Medulla oblongata (tissue), 1 donor: ENCODE measurements around the gene A3GALT2.

ENCODE experiments used
- DNase-seq: peaks from one replicate; pipeline ENCODE4 v3.0.0-alpha.2; 2015; ENCODE audit errors: extremely low spot score

The A3GALT2 gene

DNA sequence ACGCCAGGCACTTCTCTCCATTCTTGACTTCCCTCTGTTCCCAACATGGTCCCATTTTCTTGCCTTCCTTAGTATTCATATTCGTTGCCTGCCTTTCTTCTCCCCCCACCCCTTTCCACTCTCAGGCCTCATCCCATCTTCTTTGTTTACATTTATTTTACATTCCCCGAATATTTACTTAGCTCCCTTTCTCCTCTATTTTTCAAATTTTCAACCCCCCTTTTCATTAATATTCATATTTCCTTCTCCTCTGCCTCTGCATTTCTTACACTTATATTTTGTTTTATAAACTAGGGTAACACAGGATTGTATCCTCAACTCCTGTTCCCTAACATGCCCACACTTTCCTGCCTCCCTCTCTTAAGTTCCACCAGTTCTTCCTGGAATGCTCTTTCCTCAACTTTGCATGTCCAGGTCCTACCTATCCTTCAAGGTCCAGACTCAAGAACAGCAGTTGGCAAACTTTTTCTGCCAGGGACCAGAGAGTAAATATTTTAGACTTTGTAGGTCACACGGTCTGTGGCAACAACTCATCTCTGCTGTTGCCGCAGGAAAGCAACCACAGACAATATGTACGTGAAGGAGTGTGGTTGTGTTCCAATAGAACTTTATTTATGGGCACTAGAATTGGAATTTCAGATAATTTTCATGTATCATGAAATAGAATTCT is 29.8 kb upstream of the A3GALT2 start:
- no peak for DNase-seq

DNA sequence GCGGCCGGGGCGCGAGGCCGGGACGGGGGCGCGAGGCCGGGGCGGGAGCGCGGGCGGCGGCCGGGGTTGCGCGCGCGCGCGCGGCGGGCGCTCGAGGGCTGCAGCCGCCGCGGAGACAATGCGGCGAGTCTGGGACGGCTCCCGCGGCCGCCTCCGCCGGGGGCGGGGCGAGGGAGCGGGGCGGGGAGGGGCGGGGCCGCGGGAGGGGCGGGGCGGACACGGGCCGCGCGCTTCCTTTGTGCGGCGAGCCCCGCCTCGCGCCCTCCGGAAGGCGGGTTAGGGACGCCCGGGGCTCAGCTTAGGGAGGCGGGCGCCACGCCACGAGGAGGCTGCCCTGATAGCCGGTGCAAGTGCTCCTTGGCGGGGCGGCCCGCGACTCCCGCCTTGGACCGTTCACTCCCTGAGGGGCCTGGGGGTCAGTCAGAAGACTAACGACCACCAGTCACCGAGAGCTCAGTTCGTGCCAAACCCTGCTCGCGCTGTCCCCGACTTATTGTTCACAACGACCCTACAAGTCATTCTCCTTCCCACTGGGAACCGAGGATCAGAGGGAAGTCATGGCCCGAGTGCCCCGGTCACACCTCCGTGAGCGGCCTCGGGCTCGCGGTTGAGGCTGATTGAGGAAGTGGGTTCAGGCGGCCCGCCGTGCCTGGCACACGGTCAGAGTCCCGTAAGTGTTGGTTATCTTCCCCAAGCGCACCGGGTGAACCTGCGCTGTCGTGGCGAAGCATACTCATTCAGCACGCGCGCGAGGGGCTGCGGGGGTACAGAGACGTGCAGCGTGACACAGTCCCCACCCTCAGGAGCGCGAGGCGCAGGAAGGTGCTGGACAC is 29.1 kb upstream of the A3GALT2 start:
- DNase-seq = peak; percentile 90

DNA sequence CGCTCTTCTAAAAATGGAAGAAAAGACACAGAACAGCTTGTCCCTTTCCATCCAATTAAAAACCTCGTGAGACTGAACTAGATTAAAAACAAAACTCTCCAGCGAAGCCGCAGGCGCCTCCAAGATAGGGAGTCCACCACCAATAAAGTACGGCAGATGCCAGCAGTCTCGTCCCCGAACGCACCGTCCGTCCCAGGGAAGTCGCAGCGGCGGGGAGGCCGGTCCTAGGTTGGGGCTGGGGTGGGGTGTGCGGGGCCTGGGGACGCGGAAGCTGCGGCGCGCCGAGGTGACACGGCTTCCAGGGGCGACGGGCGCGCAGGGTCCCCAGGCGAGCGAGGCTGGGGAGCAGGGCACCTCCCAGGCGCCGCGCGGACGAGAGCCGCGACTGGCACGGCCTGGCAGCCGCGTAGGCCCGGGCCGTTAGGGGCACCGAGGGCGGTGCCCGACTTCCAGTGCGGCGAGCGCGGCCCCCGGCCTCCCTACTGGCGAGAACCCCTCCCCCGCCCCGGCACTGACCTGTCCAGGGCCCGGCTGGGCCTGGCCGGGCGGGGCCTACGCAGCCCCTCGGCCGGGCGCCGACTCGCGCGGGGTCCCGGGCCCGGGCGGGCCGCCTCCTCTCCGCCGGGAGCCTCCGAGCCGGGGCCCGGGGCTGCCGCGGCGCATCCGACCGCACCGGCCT is 28.3 kb upstream of the A3GALT2 start:
- no peak for DNase-seq

DNA sequence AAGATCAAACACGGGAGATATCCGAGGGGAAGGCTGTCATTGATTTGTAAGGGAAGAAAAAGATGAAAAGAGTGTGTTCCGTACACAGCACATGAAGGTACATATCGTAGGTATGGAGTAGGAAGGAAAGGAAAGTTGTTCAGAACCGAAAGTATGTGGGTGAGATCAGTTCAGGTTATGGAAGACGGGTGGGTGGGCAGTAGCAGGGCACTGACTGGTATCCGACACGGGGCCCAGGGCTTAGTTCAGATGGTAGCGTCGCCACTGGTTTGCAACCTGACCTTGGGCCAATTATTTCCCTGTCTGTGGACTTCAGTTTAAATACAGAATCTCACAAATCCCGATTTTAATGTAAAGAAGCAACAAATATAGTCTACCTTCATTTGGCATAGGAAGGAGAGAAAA is 27.8 kb upstream of the A3GALT2 start:
- no peak for DNase-seq

DNA sequence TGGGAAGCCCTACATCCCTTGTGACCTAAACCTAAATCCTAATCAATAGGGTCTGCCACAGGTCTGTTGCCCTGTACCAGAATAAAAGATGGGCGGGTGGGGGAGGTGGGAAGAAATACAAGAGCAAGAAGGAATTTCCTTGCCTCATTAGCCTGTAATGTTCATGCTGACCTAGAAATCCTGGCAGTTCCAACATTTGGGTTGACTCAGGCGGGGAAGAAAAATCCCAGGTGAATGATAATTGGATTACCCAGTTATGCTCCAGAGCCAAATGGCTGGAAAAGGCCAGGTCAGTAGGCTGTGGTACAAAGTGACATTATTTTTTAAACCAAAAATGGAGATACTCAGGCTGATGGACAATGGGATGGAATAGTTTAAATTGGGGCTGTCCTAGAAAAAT is 27.3 kb upstream of the A3GALT2 start:
- DNase-seq = no peak

DNA sequence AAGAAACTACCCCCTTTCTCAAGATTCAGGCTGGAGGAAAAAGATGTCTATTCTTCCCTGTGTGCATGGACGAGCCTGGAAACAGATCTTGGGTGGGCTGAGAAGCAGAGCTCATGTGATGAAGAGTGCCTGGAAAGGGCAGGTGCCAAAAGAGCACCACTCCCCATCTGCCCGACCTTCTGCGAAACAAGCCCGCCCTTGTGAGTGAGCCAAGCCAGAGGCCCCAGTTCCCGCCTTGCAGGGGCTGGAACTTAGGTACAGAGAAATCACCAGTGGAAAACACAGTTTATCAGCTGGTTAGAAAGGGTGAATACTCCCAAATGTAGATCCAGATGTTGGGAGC is 26.7 kb upstream of the A3GALT2 start:
- no peak for DNase-seq

DNA sequence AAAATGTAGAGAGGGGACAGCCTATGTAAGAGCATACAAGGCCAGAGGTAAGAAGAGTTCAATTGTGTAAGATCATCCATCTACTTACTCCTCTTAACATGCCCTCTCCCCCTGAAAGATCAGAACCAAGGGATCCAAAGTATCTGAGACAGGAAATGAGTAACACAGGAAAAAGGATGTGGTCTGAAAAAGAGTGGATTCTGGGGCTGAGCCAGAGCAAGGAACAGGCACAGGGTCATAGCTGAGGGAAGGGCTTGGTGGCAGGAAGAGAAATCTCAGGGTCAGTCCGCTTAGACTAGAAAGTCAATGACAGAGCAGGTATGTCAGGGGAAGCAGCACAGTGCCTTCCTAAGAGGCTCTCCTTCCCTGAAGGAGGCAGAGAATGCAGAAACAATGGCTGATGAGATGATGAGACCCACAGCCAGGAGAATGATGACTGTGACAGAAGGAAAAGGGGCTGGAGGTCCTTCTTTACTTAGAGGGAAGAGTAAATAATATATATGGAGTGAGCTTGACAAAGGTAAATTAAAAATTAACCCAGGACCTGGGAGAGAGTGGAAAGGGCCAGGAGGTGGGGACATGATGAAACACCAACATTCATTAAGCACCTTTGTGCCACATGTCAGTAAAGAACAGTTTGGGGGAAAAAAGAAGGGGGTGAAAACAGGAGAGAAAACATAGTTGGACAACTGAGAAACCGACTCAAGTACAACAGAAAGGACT is 26.2 kb upstream of the A3GALT2 start:
- DNase-seq = no peak

DNA sequence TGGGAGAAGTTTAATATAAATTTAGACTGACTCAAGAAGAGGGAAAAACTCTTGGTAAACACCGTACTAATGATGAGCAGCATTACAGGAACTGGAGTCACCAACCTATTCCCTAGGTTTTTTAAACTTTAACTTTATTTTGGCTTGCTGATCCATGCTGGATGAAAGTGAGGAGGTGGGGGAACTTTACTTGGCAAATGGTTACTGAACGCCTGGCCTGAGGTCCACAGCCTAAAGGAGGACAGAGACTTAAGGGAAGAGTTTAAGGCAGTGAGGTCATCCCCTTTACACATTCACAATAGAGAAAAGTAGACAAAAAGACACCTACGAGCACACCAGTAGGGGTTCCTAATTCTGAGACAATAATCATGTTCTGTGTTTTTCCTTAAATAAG is 25.6 kb upstream of the A3GALT2 start:
- DNase-seq = no peak

DNA sequence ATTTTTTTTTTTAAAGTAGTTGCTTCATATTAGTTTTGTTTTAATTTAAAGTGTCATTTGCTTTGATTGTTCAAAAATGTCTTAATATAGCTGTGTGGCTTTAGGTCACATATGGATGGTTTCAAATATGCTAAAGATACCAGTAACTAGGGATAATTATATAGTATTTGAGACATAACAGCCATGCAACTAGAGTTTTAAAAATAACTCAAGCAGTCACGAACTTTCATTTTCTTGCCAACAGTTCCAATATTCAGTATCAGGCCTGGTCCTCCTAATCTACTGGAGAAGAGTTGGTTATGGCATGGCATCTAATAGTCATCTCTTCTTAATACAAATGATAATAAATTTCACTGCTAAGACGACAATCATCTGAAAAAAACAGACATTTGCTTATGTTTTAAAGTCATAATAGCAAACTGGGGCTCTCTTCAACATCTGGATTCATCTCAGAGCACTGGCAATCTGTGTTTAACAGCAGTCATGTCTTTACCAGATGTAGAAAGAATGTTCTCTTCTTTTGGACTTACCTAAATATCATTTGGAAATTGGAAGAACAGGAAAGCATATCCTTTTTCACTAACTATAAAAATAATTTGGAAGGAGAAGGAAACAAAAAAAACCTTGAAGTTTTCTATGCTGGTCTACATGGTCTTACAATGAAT is 24.1 kb upstream of the A3GALT2 start:
- no peak for DNase-seq

DNA sequence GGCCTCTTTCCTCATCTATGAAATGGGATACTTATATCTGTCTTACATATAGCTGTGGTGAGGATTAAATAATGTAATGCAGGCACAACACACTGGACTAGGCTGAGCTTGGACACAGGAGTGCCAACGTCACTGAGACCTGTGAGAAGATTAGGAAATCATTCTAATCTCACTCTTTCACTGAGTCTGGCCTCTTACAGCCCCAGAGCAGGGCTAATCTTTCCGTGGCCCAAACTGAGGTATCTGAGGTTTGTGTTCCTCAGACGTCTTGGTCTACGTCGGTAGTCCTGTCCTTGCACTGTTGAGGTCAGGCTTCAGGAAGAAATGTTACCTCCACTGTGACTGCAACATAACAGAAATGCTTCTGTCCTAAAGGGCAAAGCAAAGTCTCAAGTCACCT is 22.6 kb upstream of the A3GALT2 start:
- no peak for DNase-seq

DNA sequence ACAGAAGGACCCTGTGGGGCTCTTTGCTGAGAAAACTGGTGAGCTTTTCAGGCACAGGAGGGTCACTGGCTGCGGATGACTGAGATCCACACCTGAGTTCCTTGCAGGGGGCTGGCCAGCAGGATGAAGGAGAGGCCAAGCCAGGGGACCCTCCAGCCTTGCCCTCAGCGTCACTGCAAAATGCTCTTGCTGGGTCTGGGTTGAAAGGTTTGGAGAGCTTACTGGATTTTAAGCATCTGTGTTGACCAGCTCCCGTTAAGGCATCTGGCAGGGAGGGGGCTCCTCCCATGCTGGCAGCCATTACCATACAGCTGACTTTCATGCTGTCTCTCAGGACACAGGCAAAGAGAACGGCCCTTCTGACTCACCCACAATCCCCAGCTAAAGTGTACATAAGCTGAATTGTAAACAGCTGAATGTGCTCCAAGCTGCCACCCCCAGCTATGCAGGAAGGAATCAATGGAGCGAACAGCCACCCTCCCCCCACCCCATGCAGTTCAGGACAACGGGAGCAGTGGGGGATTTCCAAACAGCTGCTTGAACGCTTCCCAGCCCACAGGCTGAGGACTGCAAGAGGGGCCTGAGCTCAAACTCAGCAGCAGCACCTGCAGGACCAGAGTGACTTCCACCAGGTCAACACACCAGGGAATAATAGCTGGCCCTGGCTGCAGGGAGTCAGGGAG is 21.3 kb upstream of the A3GALT2 start:
- peak; percentile 85 for DNase-seq

DNA sequence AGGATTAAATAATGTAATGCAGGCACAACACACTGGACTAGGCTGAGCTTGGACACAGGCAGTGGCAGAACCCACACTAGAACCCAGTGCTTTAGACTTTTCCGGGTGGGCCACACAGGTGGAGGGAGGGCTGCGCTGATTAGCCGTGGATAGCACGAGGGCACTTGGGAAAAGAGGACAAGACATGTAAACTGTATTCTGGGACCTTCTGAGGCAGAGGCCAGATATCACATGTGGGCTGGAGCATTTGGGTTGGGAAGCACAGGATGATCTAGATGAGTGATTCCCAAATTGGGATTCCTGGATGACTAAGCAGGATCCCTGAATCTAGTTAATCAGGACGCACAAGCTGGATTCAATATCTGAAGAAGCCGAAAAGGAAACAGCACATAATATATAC is 20.3 kb upstream of the A3GALT2 start:
- DNase-seq = no peak

DNA sequence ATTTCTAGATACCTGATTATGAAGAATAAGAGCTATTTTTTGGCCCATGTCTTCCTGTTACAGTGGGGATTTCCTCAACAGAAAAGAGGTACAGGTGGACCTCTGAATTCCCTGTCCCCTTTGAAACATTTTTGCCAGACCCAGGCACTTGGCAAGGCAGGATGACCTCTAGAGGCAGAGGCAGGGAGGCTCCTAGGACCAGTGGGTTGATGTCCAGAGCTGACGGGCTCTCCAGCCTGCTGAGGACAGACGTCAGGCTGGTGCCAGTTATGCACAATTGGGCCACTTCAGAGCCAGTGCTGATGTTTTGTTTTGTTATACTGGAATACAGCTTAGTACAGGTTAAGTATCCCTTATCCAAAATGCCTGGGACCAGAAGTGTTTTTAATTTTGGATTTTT is 18.5 kb upstream of the A3GALT2 start:
- peak; percentile 66 for DNase-seq

DNA sequence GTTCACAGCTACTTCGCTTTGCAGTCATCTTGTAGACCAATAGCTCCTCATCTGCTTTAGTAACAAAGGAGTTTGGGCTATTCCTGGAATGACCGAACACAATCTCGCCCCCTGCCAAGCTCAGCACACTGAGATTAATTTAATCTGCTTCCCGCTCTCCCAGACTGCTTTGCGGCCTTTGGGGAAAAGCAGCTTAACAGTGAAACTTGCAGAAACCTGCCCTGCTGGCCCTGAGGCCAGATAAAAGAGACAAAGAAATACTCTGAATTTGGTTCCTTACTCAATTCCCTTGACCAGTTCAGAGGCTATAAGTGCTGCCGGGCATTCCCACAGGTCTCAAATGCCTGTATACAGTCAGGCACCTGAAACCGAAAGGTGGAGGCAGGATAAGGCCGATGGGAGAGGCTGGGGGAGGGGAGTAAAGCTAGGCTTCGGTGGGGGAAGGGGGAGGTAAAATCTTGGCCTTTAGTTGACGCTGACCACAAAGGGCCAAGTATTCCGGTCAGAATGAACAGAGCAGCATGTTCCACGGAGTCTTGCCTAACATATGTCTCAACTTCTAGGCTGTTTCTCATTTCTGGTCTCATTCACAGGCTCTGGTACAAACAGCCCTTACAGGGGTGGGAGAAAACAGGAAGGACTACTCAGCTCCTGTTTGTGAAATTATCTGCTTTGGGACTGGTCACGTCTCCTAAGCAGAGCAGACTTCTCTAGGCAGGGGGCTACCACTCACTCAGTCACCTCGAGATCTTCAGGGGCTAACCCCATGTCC is 17.7 kb upstream of the A3GALT2 start:
- peak; percentile 74 for DNase-seq

DNA sequence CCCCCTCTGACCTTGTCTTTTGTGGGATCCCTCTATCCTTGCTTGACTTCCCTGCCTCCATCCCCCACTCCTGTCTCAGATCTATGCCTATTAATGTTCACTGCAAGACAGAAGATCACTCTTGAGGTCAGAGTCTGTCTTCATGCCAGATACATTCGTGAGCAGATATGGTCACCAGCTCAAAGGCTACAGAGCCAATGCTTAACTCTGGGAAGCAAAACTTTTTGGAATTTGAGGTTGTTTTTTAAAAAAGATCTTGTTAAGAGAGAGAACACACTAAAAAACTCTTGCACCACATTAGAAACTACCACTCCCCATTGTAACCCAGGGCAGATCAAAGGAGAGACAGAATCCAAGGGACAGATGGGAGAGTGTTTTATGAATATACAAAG is 17.1 kb upstream of the A3GALT2 start:
- DNase-seq = no peak

DNA sequence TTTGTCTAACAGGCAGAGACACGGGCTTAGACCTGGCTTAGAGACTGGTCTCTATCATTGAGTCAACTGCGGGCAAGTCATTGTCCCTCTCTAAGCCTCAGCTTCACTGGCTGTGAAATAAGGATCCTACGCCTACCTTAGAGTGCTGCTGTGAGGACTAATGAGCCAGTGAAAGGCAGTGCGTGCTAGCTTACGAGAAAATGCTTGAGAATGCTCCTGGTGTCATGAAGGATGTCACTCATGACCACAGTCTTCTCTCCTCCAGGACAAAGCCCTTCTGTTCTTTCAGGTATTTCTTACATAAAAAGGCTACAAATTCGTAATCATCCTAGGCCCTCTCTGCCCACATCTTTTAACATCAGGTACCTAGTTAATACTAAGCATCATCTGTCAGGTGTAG is 16.5 kb upstream of the A3GALT2 start:
- no peak for DNase-seq

DNA sequence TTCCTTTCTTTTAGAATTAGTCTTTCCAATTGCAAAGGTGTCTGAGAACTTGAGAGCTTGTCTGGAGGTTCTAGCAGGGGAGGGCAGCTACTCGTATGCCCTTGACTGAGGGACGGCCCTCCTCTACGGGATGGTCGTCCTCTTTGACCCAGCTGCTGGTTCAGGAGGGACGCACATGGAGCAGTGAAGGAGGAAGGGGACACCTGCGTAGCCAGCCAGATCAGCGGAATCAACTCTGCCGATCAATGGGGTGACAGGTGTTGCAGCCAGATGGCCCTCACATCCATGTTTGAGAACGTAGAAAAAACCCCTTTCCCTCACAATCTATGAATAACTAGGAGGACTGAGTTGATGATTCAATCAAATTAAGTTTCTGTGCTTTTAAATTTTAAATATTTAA is 15.7 kb upstream of the A3GALT2 start:
- DNase-seq = no peak

DNA sequence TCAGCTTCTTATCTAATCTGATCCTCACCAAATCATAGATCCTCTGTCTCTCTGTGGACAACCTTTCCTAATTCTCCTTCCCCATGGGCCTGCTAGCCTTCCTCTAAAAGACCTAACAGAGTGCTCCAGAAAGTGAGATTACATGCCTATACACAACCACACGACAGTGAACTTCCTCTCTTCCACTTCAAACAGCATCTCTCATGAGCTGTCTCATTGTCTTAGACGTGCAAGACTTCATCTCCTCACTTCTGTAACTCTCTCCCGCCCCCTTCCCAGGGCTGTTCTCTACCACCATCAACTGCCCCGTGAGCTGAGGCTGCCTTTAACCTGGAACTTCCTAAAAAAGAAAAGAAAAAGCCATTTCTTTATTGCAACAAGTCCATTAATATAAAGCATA is 14.1 kb upstream of the A3GALT2 start:
- DNase-seq = peak; percentile 70

DNA sequence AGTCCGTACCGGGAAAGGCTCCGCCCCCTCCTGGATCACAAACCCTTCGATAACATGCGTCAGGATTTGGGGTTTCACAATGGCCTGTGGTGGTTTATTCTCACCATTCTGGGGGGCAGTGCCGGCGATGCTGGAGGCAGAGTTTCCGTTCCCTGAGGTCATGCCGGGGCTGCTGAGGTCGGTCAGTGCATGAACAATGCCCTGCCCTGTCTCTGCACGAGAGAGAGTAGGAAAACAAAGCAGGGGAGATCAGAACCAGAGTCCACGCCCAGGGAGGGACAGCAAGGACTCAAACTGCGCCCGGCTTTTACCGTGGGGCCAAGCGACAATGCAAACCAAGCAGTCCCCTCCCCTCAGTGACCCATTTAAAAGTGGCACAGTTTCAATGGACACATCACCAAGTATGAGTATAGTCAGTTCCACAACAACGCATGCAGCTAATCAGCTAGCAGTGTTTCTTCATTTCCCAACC is 13.2 kb upstream of the A3GALT2 start:
- DNase-seq = no peak

DNA sequence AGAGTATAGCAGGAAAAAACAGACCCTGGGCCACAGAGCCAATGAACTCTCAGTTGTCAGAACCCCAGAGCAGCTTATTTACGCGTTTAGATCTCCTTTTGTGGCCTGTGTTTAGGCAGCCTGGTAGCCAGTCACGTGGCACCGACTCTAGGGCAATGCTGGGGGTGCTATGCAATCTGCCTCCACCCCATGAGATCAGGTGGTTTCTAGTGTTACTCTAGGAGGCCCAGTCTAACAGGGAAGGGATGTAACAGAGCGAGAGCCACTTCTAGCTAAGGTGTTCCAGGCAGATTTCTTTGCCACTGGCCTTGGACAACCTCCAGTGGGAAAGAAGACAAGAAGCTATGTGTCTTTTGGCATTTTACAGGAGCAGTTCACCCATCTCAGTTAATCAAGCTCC is 12.0 kb upstream of the A3GALT2 start:
- DNase-seq = no peak
